ENCODE data around the gene HOXA10.

The HOXA10 gene

GRCh38 chr7:27172315-27172774, 1.8 kb downstream of the HOXA10 start:
- Histone ChIP-seq H3K4me3 (ENCODE audit: low read length) (no peak overlapping the region), H3K27ac (ENCODE audit: low read length) (no peak overlapping the region), H3K9ac (ENCODE audit: low read depth, low read length) (no peak overlapping the region), H3K27me3 (ENCODE audit: insufficient read depth, low read length) (peaks cover 100% of the 10 kb centered on the region), H3K9me3 (ENCODE audit: insufficient read depth, low read depth, low read length) (peaks cover 22% of the 10 kb centered on the region), H3K36me3 (ENCODE audit: insufficient read depth, low read depth, low read length) (no peaks in the 10 kb centered on the region), H3K4me1 (ENCODE audit: insufficient read depth, low read length) (no peaks in the 10 kb centered on the region)

GRCh38 chr7:27171637-27172314, 2.3 kb downstream of the HOXA10 start:
- peaks cover 23% of the 10 kb centered on the region for H3K9me3 ChIP-seq (ENCODE audit: insufficient read depth, low read depth, low read length)
- no peak overlapping the region for H3K9ac ChIP-seq (ENCODE audit: low read depth, low read length)
- H3K27me3 ChIP-seq (ENCODE audit: insufficient read depth, low read length) = peaks cover 100% of the 10 kb centered on the region
- H3K4me1 ChIP-seq (ENCODE audit: insufficient read depth, low read length) = no peaks in the 10 kb centered on the region
- no peak overlapping the region for H3K4me3 ChIP-seq (ENCODE audit: low read length)
- no peaks in the 10 kb centered on the region for H3K36me3 ChIP-seq (ENCODE audit: insufficient read depth, low read depth, low read length)
- H3K27ac ChIP-seq (ENCODE audit: low read length) = no peak overlapping the region

- peaks cover 28% of the 10 kb centered on the region for H3K9me3 ChIP-seq (ENCODE audit: insufficient read depth, low read depth, low read length)
- H3K36me3 ChIP-seq (ENCODE audit: insufficient read depth, low read depth, low read length) = no peaks in the 10 kb centered on the region
- H3K4me1 ChIP-seq (ENCODE audit: insufficient read depth, low read length) = no peaks in the 10 kb centered on the region
- H3K27ac ChIP-seq (ENCODE audit: low read length) = no peak overlapping the region
- H3K27me3 ChIP-seq (ENCODE audit: insufficient read depth, low read length) = peaks cover 100% of the 10 kb centered on the region
- no peak overlapping the region for H3K9ac ChIP-seq (ENCODE audit: low read depth, low read length)
- H3K4me3 ChIP-seq (ENCODE audit: low read length) = no peak overlapping the region
These were observed 2.8 kb downstream of the HOXA10 start for GRCh38 chr7:27171325-27171636.

- Histone ChIP-seq H3K4me1 (ENCODE audit: insufficient read depth, low read length) (no peaks in the 10 kb centered on the region), H3K9ac (ENCODE audit: low read depth, low read length) (no peak overlapping the region), H3K27me3 (ENCODE audit: insufficient read depth, low read length) (peaks cover 100% of the 10 kb centered on the region), H3K27ac (ENCODE audit: low read length) (no peak overlapping the region), H3K36me3 (ENCODE audit: insufficient read depth, low read depth, low read length) (no peaks in the 10 kb centered on the region), H3K4me3 (ENCODE audit: low read length) (no peak overlapping the region), H3K9me3 (ENCODE audit: insufficient read depth, low read depth, low read length) (peaks cover 28% of the 10 kb centered on the region)
These were observed 3.4 kb downstream of the HOXA10 start for GRCh38 chr7:27170426-27171324.

GRCh38 chr7:27169658-27170425, 4.3 kb downstream of the HOXA10 start:
- no peak overlapping the region for H3K27ac ChIP-seq (ENCODE audit: low read length)
- peaks cover 27% of the 10 kb centered on the region; the same call in 1 of the 2 replicates for H3K9me3 ChIP-seq (ENCODE audit: insufficient read depth, low read depth, low read length)
- no peak overlapping the region for H3K9ac ChIP-seq (ENCODE audit: low read depth, low read length)
- no peaks in the 10 kb centered on the region for H3K36me3 ChIP-seq (ENCODE audit: insufficient read depth, low read depth, low read length)
- H3K4me3 ChIP-seq (ENCODE audit: low read length) = no peak overlapping the region
- peaks cover 100% of the 10 kb centered on the region for H3K27me3 ChIP-seq (ENCODE audit: insufficient read depth, low read length)
- no peaks in the 10 kb centered on the region for H3K4me1 ChIP-seq (ENCODE audit: insufficient read depth, low read length)

- Histone ChIP-seq H3K36me3 (ENCODE audit: insufficient read depth, low read depth, low read length) (no peaks in the 10 kb centered on the region), H3K4me3 (ENCODE audit: low read length) (no peak overlapping the region), H3K27me3 (ENCODE audit: insufficient read depth, low read length) (peaks cover 100% of the 10 kb centered on the region), H3K9ac (ENCODE audit: low read depth, low read length) (no peak overlapping the region), H3K27ac (ENCODE audit: low read length) (no peak overlapping the region), H3K9me3 (ENCODE audit: insufficient read depth, low read depth, low read length) (peaks cover 34% of the 10 kb centered on the region; the same call in 1 of the 2 replicates), H3K4me1 (ENCODE audit: insufficient read depth, low read length) (no peaks in the 10 kb centered on the region)
These were observed 5.7 kb downstream of the HOXA10 start for GRCh38 chr7:27168265-27168947.

- no peak overlapping the region for H3K27ac ChIP-seq (ENCODE audit: low read length)
- H3K4me1 ChIP-seq (ENCODE audit: insufficient read depth, low read length) = no peaks in the 10 kb centered on the region
- H3K9ac ChIP-seq (ENCODE audit: low read depth, low read length) = no peak overlapping the region
- peaks cover 100% of the 10 kb centered on the region for H3K27me3 ChIP-seq (ENCODE audit: insufficient read depth, low read length)
- H3K9me3 ChIP-seq (ENCODE audit: insufficient read depth, low read depth, low read length) = peaks cover 34% of the 10 kb centered on the region; the same call in 1 of the 2 replicates
- H3K4me3 ChIP-seq (ENCODE audit: low read length) = no peak overlapping the region
- no peaks in the 10 kb centered on the region for H3K36me3 ChIP-seq (ENCODE audit: insufficient read depth, low read depth, low read length)
These were observed 6.2 kb downstream of the HOXA10 start for GRCh38 chr7:27167916-27168264.

- Histone ChIP-seq H3K4me3 (ENCODE audit: low read length) (no peak overlapping the region), H3K9me3 (ENCODE audit: insufficient read depth, low read depth, low read length) (peaks cover 28% of the 10 kb centered on the region; the same call in 1 of the 2 replicates), H3K36me3 (ENCODE audit: insufficient read depth, low read depth, low read length) (no peaks in the 10 kb centered on the region), H3K9ac (ENCODE audit: low read depth, low read length) (no peak overlapping the region), H3K27ac (ENCODE audit: low read length) (no peak overlapping the region), H3K27me3 (ENCODE audit: insufficient read depth, low read length) (peaks cover 100% of the 10 kb centered on the region), H3K4me1 (ENCODE audit: insufficient read depth, low read length) (no peaks in the 10 kb centered on the region)
These were observed 7.3 kb downstream of the HOXA10 start for GRCh38 chr7:27166531-27167505.

GRCh38 chr7:27165996-27166530, 8.1 kb downstream of the HOXA10 start:
- peaks cover 100% of the 10 kb centered on the region for H3K27me3 ChIP-seq (ENCODE audit: insufficient read depth, low read length)
- no peak overlapping the region for H3K4me3 ChIP-seq (ENCODE audit: low read length)
- no peaks in the 10 kb centered on the region for H3K4me1 ChIP-seq (ENCODE audit: insufficient read depth, low read length)
- H3K9ac ChIP-seq (ENCODE audit: low read depth, low read length) = no peak overlapping the region
- H3K9me3 ChIP-seq (ENCODE audit: insufficient read depth, low read depth, low read length) = peaks cover 28% of the 10 kb centered on the region; the same call in 1 of the 2 replicates
- no peaks in the 10 kb centered on the region for H3K36me3 ChIP-seq (ENCODE audit: insufficient read depth, low read depth, low read length)
- no peak overlapping the region for H3K27ac ChIP-seq (ENCODE audit: low read length)
